Spleen (tissue), 11 donors: ENCODE results near the gene MYBPC1. TPM values are rescaled to one million over a fixed set of nuclear protein-coding genes. Genes with fewer than 3 reads are reported as not detected.

Experiments used
- DNase-seq: peaks from one replicate; pipeline ENCODE4 v3.0.0-alpha.2; 2020
- H3K27ac ChIP-seq, 8 donors: fragments of 200-600 bp; sonication (generic) in 7 of 8; 1 replicate in 4 of 8; 2 replicates in 4 of 8; pipeline versions ENCODE4 v1.5.0 to v1.8.0; 2016 to 2021; ENCODE audit warnings: inconsistent platforms in 4 of 8, mild to moderate bottlenecking in 4 of 8, moderate library complexity in 1 of 8
- H3K27me3 ChIP-seq, 7 donors: fragments of 200-600 bp; sonication (generic) in 6 of 7; replicated peaks in 1 of 7; 1 replicate in 4 of 7; 2 replicates in 3 of 7; pipeline versions ENCODE4 v1.5.0 to v1.8.0; 2016 to 2021; ENCODE audit warnings: inconsistent platforms in 3 of 7, mild to moderate bottlenecking in 1 of 7
- H3K36me3 ChIP-seq, 6 donors: fragments of 200-600 bp; sonication (generic) in 5 of 6; 1 replicate in 4 of 6; 2 replicates in 2 of 6; pipeline versions ENCODE4 v1.5.0 to v1.8.0; 2016 to 2021; ENCODE audit warnings: inconsistent platforms in 2 of 6
- H3K4me1 ChIP-seq, 6 donors: fragments of 200-600 bp; sonication (generic) in 5 of 6; 1 replicate in 3 of 6; 2 replicates in 3 of 6; pipeline versions ENCODE4 v1.5.0 to v1.8.0; 2016 to 2021; ENCODE audit warnings: inconsistent platforms in 3 of 6
- H3K4me3 ChIP-seq, 8 donors: fragments of 200-600 bp; sonication (generic) in 7 of 8; 1 replicate in 4 of 8; 2 replicates in 4 of 8; pipeline versions ENCODE4 v1.5.0 to v1.8.0; 2016 to 2021; ENCODE audit warnings: inconsistent platforms in 4 of 8, mild to moderate bottlenecking in 4 of 8, moderate library complexity in 2 of 8
- H3K9me3 ChIP-seq, 8 donors: fragments of 200-600 bp; sonication (generic) in 7 of 8; 1 replicate in 4 of 8; 2 replicates in 4 of 8; pipeline versions ENCODE4 v1.5.0 to v1.8.0; 2016 to 2021; ENCODE audit warnings: inconsistent platforms in 4 of 8
- CTCF ChIP-seq, 11 experiments: fragments of 200-600 bp in 7 of 11; fragments of 450-650 bp in 4 of 11; sonication (generic) in 4 of 11; IDR thresholded peaks in 8 of 11; conservative IDR thresholded peaks in 3 of 11; 1 replicate in 7 of 11; 2 replicates in 4 of 11; pipeline versions ENCODE4 v1.4.0 to v1.8.0; 2016 to 2021; ENCODE audit warnings: antibody characterized with exemption in 11 of 11, inconsistent platforms in 4 of 11, mild to moderate bottlenecking in 1 of 11
- POLR2A ChIP-seq, 3 donors: fragments of 450-650 bp; IDR thresholded peaks; one replicate each; pipeline ENCODE4 v1.5.1; 2017; ENCODE audit warnings: antibody characterized with exemption in 3 of 3, mild to moderate bottlenecking in 1 of 3
- POLR2AphosphoS5 ChIP-seq, 3 donors: sonication (generic); formaldehyde crosslinking; IDR thresholded peaks; one replicate each; pipeline ENCODE4 v1.5.1; 2017; ENCODE audit warnings: antibody characterized with exemption in 3 of 3
- WGBS, 5 donors: extraction: QIAGEN DNeasy Blood & Tissue Kit in 3 of 5; methylation state at CpG; one replicate each; pipeline versions ENCODE4 v1.1.5 to v1.1.7; 2013 to 2018; 5-methylcytosine and 5-hydroxymethylcytosine counted together
- intact Hi-C: fragments of 100-400 bp; cut with DNase I; formaldehyde crosslinking; loops from one replicate; pipeline ENCODE4 v1.15.0; 2023; ENCODE audit warnings: low total_unique reads
- polyA plus RNA-seq, 3 donors: library from polyadenylated mRNA; stranded (reverse); fragments of 200-250 nt; gene quantifications; one replicate each; pipeline ENCODE4 v1.2.1, GENCODE V29; 2013
- total RNA-seq, 7 donors: library from RNA; depleted of rRNA in 3 of 7; stranded (reverse); fragments of >200 nt in 3 of 7; fragmentation: NEBNext Ultra II Directional in 4 of 7; extraction: Animal tissue kit (Norgen Biotek cat#: 25700) in 4 of 7; gene quantifications; one replicate each; pipeline versions ENCODE4 v1.1.0 to v1.2.1, GENCODE V29; 2016 to 2021
- donor health status: healthy with polysubstance abuse.
- donor health status: DM: no; HTN: no; CAD: no; lungs with moderate emphysema.
- donor health status: DM: no; HTN: no; CAD: no.
- donor health status: Bipolar disorder and iron deficiency.
- donor health status: healthy.
- donor health status: DM: no; HTN: no; CAD: no.
- donor health status: DM: yes; HTN: yes; CAD: no.

MYBPC1 gene
- total and polyA plus RNA-seq, 10 donors, result 0.06 to 2.7 (median 0.66) TPM; not detected in 4

- intact Hi-C loops, result no loop called here
Observed at GRCh38 chr12:101592448-101592847, 2.3 kb upstream of the MYBPC1 start.

GRCh38 chr12:101592921-101593320 is 1.9 kb upstream of the MYBPC1 start:
- no peaks in the 10 kb centered on the region for H3K9me3 ChIP-seq
- intact Hi-C loops, result no loop called here
- no peak overlapping the region for H3K27ac ChIP-seq
- no peaks in the 10 kb centered on the region for H3K4me1 ChIP-seq
- H3K27me3 ChIP-seq, result no peaks in the 10 kb centered on the region
- no peaks in the 10 kb centered on the region for H3K36me3 ChIP-seq
- TF ChIP-seq POLR2A (IDR thresholded peaks at IDR 0.05) (no peak), CTCF (IDR thresholded peaks at IDR 0.05 in 8 of 11, conservative IDR thresholded peaks at IDR 0.05 in 3 of 11) (no peak), POLR2AphosphoS5 (IDR thresholded peaks at IDR 0.05) (no peak)
- no peak overlapping the region for H3K4me3 ChIP-seq
- no peak for DNase-seq
- WGBS, 5 donors, result 54 to 76% (median 76%) methylated on average over 4 of the region's 4 CpGs

More at GRCh38 chr12:101592448-101592847, 2.3 kb upstream of the MYBPC1 start:
- Histone ChIP-seq H3K4me1 (no peaks in the 10 kb centered on the region), H3K27ac (no peak overlapping the region), H3K9me3 (no peaks in the 10 kb centered on the region), H3K36me3 (no peaks in the 10 kb centered on the region), H3K4me3 (no peak overlapping the region), H3K27me3 (no peaks in the 10 kb centered on the region)
- no peak for DNase-seq
- TF ChIP-seq POLR2AphosphoS5 (IDR thresholded peaks at IDR 0.05), result no peak
- no peak for TF ChIP-seq POLR2A (IDR thresholded peaks at IDR 0.05)
- TF ChIP-seq CTCF (IDR thresholded peaks at IDR 0.05 in 8 of 11, conservative IDR thresholded peaks at IDR 0.05 in 3 of 11), result no peak
- 74 to 89% (median 84%) methylated on average over 2 of the region's 2 CpGs for WGBS, 5 donors

GRCh38 chr12:101596172-101596571 is 1.4 kb downstream of the MYBPC1 start:
- H3K27me3 ChIP-seq, result no peaks in the 10 kb centered on the region
- no peaks in the 10 kb centered on the region for H3K36me3 ChIP-seq
- no peaks in the 10 kb centered on the region for H3K9me3 ChIP-seq
- intact Hi-C loops, result no loop called here
- no peak overlapping the region for H3K27ac ChIP-seq
- DNase-seq, result no peak
- H3K4me1 ChIP-seq, result no peaks in the 10 kb centered on the region
- TF ChIP-seq POLR2A (IDR thresholded peaks at IDR 0.05) (no peak), POLR2AphosphoS5 (IDR thresholded peaks at IDR 0.05) (no peak), CTCF (IDR thresholded peaks at IDR 0.05 in 8 of 11, conservative IDR thresholded peaks at IDR 0.05 in 3 of 11) (no peak)
- WGBS, 5 donors, result 66 to 79% (median 76%) methylated on average over 2 of the region's 2 CpGs
- no peak overlapping the region for H3K4me3 ChIP-seq

GRCh38 chr12:101597164-101597563 is 2.4 kb downstream of the MYBPC1 start:
- DNase-seq, result no peak
- 76 to 82% (median 79%) methylated on average over 2 of the region's 2 CpGs for WGBS, 5 donors
- intact Hi-C loops, result no loop called here
- H3K4me1 ChIP-seq, result no peaks in the 10 kb centered on the region
- no peaks in the 10 kb centered on the region for H3K27me3 ChIP-seq
- TF ChIP-seq CTCF (IDR thresholded peaks at IDR 0.05 in 8 of 11, conservative IDR thresholded peaks at IDR 0.05 in 3 of 11) (no peak), POLR2AphosphoS5 (IDR thresholded peaks at IDR 0.05) (no peak), POLR2A (IDR thresholded peaks at IDR 0.05) (no peak)
- H3K27ac ChIP-seq, result no peak overlapping the region
- no peaks in the 10 kb centered on the region for H3K9me3 ChIP-seq
- H3K4me3 ChIP-seq, result no peak overlapping the region
- no peaks in the 10 kb centered on the region for H3K36me3 ChIP-seq
